Right ventricle myocardium superior (tissue), 1 donor: ENCODE results near the gene WDR27. TPM values are rescaled to one million over a fixed set of nuclear protein-coding genes. Genes with fewer than 3 reads are reported as not detected.
"Not testable (repeated sequence)": the region's sequence is repeated elsewhere in the genome, so short reads cannot be mapped to it uniquely, and the experiment has no call there.

ENCODE experiments used
- ATAC-seq: fragments of 200-7000 bp; cut with Tn5 transposase; one replicate; pipeline ENCODE4 v1.9.1; 2020; ENCODE audit warnings: mild to moderate bottlenecking; ENCODE audit not compliant: poor library complexity
- DNase-seq: peaks from one replicate; pipeline ENCODE4 v3.0.0-alpha.2; 2020
- intact Hi-C: fragments of 100-400 bp; cut with DNase I; formaldehyde crosslinking; loops from one replicate; pipeline ENCODE4 v1.11.2; 2022
- total RNA-seq: library from RNA; stranded (reverse); fragmentation: NEBNext Ultra II Directional; extraction: Animal tissue kit (Norgen Biotek cat#: 25700); gene quantifications from one replicate; pipeline ENCODE4 v1.2.1, GENCODE V29; 2021
- donor health status: DM: no; HTN: yes; CAD: no; lungs with severe emphysema.

The WDR27 gene
- total RNA-seq, 1 donor from 2014 or later = 9.0 TPM

DNA sequence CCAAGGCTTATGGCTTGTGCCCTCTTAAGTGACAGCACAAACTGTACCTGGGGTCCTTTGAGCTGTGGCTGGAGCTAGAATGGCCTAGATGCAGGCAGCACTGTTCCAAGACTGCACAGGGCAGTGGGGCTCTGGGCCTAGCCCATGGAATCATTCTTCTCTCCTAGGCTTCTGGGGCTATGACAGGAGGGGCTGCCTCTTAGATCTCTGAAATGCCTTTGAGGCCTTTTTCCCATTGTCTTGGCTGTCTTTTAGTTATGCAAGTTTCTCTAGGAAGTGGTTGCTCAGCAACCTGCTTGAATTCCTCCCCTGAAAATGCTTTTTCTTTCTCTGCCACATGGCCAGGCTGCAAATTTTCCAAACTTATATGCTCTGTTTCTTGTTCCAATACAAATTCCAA lies 183.4 kb downstream of the WDR27 start:
- DNase-seq = no peak
- no peak for ATAC-seq
- intact Hi-C loops = loop anchor here (10.0 kb wide), 1 partner anchor 564 kb away; no protein-coding TSS in a partner anchor

DNA sequence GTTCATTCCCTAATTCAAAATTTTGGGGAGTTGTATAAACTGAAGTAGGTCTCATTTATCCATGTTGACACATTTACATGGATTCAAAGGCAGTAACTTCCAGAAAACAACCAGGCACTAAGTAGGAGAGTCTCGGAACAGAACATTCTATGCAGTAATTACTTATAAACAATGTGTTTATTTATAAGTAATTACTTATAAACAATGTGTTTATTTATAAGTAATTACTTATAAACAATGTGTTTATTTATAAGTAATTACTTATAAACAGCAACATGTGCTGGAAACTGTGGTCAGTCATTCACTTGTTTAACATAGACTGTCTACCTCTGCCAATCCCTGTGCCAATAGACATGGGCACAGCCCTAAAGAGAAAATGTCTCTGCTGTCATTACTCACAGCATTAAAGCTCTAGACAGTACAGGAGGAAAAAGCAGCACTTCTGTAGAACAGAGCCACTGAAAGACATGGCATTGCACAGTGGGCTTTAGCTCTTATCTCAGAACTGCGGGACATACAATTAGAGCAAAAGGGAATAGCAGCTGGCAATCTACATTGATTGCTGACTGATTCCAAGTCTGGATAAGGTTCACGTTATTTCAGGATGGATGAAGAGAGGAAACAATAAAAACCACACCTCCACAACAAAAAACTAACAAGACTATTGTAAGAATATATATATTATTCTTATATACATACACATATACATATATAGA lies 188.2 kb downstream of the WDR27 start:
- ATAC-seq (no peak), DNase-seq (no peak)
- intact Hi-C loops = loop anchor here (10.0 kb wide), 1 partner anchor 559 kb away; no protein-coding TSS in a partner anchor

DNA sequence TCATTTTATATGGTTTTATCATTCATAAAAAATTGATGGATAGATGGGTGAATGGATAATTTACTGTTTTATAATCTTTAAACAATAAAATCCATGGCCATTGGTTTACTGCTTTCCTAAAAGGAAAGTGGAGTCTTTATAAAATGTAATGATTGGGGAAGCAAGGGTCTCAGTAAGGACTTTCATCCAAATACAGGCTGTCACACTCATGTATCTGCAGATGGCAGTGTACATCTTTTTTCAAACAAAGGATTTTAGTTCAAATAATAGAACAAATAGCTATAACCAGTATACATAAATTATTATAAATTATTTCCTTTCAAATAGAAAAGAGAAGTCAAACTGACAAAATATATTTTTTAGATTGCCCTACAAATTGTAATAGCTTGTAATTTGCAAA lies 190.0 kb downstream of the WDR27 start:
- not testable (repeated sequence) for DNase-seq, ATAC-seq
- intact Hi-C loops = loop anchor here (10.0 kb wide), 1 partner anchor 557 kb away; no protein-coding TSS in a partner anchor

DNA sequence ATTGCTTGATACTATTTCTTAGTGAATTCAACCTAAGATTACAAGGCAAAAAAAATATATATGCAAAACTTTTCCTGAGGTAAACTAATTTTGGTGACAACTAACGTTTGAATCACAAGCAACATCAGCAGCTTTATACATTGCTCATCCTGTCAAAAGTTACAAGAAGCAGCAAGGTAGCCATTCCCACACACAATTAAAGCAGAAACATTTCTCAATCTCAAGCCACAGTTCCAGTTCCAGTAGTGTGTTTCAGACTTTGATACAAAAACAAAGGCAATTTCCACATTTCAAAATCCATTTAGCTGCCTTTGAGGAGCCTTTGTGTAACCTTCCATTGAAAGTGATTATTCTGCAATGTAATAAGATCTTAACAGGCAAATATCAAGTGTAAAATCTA lies 191.0 kb downstream of the WDR27 start:
- intact Hi-C loops = loop anchor here (10.0 kb wide), 1 partner anchor 556 kb away; no protein-coding TSS in a partner anchor
- no peak for DNase-seq

DNA sequence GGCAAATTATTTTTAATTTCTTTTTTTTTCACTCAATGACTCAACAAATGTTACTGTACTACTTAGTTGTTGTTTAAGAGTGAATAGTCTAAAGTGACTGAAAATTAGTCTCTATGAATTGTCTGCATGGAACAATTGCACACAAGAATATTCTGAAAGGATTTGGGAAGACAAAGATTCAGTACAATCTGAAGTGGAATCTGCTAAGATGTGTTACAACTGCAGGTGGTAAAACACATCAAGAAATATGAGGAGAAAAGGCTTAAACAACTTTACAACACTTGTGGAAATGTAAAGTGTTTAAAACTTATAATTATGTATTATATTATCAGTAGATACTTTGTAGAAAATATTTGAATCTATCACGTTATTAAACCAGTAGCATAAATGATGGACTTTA lies 193.4 kb downstream of the WDR27 start:
- intact Hi-C loops = no loop called here
- ATAC-seq (no peak), DNase-seq (no peak)

More for the DNA sequence above, 191.0 kb downstream of the WDR27 start:
- ATAC-seq = no peak

DNA sequence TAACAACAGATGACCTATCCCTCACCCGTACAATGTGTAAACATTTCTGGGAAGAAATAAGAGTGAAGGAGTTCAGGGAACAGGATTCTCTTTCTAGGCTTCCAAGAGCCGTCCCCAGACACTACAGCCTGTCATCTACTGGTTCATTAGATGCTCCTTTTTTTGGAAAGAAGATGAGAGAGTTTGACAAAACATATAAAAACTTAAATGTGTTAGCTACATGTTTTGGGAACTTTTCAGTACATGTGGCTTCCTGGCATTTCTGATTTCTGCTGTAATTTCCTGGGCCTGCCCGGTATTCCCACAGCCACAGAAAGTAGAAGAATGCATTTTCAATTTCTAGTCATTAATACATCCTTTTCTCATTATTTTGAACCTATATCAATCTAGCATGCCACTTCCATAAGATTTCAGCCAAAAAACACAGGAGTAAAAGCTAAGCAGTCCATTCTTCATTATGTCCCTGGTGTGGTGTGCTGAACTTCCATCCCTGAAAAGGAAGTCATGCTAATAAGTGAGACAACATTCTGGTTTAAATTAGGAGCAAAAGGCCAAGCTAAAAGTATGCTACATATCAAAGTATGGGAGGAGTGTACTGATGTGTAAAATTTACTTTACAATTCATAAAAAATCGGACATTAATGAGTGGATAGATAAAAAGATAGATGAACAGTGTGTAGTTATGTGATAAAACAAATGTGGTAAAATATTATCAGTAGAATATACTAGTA lies 198.2 kb downstream of the WDR27 start:
- DNase-seq (no peak), ATAC-seq (no peak)
- intact Hi-C loops = no loop called here

DNA sequence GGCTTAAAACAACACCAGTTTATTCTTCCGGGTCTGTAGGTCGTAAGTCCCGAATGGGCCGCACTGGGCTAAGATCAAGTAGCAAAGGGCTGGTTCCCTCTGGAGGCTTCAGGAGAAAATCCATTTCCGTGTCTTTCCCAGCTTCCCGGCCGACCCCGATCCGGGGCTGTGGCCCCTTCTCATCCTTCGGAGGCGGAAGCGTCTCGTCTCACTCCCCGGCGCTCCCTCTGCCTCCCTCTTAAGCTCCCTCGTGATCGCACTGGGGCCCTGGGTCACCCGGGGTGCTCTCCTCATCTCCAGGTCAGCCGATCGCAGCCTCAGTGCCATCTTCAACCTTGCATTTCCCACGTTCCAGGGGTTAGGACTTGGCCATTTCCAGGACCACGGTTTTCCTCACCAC lies 199.4 kb downstream of the WDR27 start:
- DNase-seq (no peak), ATAC-seq (no peak)
- intact Hi-C loops = no loop called here

DNA sequence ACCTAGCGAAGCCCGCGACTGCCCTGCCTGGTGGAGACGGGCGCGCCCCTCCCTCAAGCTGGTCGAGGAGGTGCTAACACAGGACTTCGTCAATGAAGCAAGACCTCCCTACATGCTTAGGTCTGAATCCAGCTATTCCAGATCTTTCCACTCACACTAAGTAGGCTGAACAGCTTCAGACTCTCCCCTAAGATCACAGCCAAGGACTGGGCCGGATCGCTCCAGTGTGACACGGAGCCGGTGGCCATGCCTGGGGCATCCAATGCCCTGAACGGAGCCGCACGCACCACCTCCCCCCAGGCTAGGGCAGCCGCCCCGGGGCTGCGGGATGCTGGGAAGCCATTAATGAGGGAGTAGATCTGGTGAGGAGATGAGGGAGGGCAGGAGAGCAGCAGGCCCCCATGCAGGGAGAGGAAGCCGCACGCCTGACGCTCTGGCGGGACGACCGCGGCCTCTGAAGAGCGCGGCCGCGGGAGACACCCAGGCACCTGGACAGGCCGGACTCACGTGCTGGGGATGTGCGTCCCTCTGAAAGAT lies 200.0 kb downstream of the WDR27 start:
- DNase-seq (no peak), ATAC-seq (no peak)
- intact Hi-C loops = no loop called here

DNA sequence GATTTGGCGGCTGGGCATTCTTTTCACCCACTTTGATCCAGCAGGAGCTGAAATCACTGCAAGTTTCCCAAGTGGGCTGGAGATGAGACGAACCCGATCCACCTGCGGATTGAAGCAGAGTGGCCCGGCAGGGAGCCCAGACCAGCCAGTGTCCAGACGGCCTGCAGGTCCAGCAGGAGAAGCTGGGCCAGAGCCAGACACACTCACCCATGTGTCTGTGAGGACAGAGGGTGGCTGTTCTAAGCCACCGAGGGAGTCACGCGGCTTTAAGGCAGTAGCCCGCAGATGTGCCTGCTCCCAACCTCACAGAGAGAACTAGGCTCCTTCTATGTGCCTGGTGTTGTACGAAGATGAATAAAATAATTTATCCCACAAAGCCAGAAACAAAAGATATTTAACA lies 200.7 kb downstream of the WDR27 start:
- DNase-seq (no peak), ATAC-seq (no peak)
- intact Hi-C loops = no loop called here

DNA sequence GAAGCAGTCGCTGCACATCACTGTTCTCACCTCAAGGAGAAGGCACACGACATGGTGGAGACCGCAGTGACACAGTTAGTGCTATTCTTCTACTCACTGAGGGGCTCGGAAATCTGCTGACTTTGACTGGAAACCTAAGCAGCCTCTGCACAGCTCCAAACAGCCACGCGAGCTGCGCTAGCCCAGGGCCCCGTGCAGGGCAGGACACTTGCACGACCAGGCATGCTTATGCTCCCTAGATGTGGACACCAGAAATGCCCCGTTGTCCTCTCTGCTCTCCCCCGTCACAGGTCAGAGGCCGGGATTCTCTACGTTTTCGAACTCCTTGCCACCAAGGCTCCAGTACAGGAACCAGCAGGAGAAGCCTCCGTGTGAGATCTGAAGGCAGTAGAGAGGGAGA lies 201.1 kb downstream of the WDR27 start:
- ATAC-seq = no peak
- intact Hi-C loops = no loop called here
- no peak for DNase-seq

DNA sequence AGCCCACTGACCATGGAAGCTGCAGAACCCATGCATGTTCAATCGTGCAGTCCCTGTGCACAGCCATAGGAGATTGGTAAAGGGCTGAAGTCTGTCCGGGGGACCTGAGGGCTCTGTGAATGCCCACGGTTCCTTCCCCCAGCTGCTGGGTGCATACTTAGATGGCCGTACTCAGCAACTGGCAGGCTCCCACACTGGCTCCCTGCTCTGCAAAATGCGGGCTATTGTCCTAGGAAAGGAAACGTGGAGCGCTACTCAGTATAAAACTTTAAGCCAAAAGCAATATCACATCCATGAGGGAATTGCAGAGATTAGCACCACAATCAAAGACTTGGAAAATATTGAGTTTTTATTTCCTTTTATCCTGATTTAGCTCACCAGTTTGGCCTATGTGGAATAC lies 202.0 kb downstream of the WDR27 start:
- intact Hi-C loops = no loop called here
- DNase-seq (no peak), ATAC-seq (peak; percentile 12)

DNA sequence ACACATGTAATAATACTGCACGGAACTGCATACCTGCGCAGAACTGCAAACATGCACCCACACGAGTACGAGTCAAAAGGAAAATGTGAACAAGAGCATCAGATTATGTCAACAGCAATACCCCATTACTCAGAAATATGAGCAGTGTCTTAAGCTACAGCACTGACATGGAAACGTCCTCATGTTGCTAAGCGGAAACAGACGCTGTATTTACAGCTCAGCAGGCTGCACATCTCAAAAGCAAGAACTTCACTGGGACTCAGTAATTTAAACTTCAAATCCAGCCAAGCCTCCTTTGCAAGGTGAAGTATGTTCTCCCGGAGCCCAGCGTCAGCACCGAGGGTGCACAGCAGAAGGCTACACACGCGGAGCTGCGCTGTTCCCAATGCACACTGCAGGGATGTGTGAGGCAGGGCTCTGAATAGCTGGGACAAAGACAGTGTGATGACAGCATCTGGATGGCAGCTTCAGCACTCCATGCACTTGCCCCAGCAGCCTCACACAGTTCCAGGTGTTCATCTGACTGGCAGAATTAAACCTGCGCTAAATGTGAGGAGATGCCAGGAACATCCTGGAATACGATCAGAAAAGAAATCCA lies 202.8 kb downstream of the WDR27 start:
- intact Hi-C loops = no loop called here
- DNase-seq (no peak), ATAC-seq (no peak)

DNA sequence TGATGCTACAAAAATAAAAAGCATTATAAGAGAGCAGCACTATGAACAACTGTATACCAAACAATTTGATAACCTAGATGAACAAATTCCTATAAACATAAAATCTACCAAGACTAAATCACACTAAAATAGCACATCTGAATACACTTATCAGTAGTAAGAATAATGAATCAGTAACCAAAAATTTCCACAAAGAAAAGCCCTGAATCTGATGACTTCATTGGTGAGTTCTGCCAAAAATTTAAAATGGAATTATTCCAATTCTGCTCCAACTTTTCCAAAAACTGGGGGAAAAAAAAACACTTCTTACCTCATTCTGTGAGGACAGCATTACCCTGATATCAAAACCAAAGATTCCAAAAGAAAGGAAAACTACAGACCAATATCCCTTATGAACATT lies 206.2 kb downstream of the WDR27 start:
- intact Hi-C loops = no loop called here
- ATAC-seq (no peak), DNase-seq (no peak)

DNA sequence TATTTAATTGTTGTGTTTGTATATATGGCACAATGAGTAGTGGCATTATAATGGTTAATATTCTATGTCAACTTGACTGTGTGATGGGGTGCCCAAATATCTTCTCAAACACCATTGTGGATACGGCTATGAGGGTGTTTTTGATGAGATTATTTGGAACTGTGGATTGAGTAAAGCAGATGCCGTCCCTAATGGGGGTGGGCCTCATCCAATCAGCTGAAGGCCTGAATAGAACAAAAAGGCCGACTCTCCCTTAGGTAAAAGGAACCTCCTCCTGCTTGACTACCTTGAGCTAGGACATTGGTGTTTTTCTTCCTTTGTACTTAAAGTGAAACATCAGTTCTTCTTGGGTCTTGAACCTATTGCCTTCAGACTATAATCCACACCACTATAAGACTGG lies 207.8 kb downstream of the WDR27 start:
- intact Hi-C loops = no loop called here
- no peak for DNase-seq
- ATAC-seq = no peak

DNA sequence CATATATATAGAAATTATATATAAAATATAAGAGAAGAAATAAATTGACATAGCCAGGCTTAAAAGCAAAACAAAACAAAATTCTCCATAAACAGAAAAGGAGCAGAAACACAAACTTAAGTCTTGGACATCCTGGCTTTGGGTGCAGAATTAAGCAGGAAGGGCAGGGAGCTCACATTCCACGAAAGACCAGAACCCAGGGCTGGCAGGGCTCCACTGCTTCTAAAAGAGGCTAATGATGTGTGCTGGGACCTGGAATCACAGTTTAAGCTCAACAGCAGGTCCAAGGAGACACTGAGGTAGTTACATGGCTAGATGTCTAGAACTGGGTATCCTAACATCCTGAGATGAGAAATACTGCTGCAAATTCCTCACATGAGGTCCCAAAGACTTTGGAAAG lies 210.3 kb downstream of the WDR27 start:
- no peak for DNase-seq
- intact Hi-C loops = no loop called here
- ATAC-seq = no peak

DNA sequence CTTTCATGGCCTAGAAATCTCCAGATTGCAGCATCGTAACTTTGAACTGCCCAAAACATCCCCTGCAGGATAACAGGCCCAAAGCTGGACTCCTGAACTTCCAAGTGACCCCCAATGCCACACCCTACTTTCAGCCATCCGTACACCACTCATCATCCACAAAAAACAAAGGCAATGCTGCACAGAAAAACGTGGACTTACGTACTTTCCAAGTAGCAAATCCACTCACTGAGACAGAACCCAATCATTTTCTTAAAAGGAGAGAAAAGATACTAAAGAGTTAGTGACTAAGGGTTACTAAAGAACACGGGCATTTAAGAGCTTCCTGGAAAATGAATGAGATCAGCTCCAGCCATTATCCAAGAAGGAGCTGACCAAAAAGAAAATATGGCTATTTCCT lies 211.0 kb downstream of the WDR27 start:
- intact Hi-C loops = no loop called here
- DNase-seq (no peak), ATAC-seq (no peak)

DNA sequence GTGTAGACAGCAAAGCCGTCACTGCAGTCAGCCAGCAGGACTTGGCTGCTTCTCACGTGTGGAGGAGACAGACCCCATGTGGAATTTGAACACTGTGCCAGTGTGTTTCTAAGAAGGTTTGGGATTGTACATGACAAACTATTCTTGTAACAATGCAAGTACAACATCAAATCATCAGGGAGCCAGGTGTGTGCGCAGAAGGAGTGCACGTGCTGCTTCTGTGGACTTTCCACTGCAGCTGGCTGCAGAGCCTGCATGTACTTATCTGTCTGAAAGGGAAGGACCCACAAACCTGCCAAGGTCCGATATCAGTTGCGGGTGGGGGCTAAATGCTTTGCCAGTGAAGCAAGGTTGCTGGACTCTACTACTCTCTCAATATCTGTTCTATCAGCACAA lies 211.6 kb downstream of the WDR27 start:
- no peak for ATAC-seq
- no peak for DNase-seq
- intact Hi-C loops = no loop called here

DNA sequence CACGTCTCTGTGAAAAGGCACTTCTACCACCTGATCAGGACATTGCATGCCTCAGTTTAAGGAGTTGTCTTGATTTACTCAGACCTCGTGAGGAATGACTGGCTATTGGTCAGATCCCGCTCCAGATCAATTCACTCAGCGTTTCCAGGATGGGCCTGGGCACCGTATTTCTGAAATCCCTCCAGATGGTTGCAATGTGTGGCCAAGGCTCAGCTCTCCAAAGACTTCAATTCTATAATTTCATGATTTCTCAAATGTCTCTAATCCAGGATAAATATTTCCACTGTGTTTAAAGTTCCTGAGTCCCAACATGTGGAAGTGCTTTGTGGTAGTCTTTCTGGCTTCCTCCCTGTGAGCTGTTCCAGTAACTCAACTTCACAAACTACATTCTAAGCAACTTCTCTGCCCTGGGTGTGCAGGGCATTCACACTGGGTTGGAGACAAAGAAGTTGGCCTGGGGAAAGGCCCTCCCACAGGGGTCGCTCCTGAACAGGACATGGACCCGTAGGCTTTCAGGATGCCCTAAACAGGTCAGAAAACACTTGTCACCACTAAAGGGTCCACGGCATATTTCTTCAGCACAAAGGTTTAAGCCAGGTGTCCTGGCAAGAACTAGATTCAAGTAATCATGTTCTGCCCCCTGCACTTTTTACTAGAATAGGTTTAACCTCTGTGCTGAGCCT lies 212.1 kb downstream of the WDR27 start:
- ATAC-seq (no peak), DNase-seq (no peak)
- intact Hi-C loops = no loop called here
